Stimulated activated CD8-positive, alpha-beta memory T cell treated with anti-CD3 and anti-CD28 coated beads, Interleukin-4, amount 100 ng/mL, for 4 hours (primary cell): ENCODE results near the gene PRRT1.

Experiments used
- DNase-seq, 2 donors: peaks; one replicate each; pipeline ENCODE4 v3.0.0-alpha.2; 2020; ENCODE audit warnings: low read depth in 2 of 2, low spot score in 1 of 2

The PRRT1 gene

GRCh38 chr6:32127717-32128592, 23.8 kb downstream of the PRRT1 start, which contains the start of gene ATF6B:
TSS of gene ATF6B (minus strand) at chr6:32128246. CDS start at chr6:32128207, 39 bp downstream.
- peak; percentile 94 to 97 for DNase-seq

GRCh38 chr6:32127409-32127716, 24.4 kb downstream of the PRRT1 start:
- DNase-seq, result no peak

- DNase-seq, result no peak
Observed at GRCh38 chr6:32126880-32127279, 24.9 kb downstream of the PRRT1 start.

- DNase-seq, result no peak
Observed at GRCh38 chr6:32123681-32124080, 28.1 kb downstream of the PRRT1 start.

GRCh38 chr6:32120573-32121059, 31.1 kb downstream of the PRRT1 start:
- no peak for DNase-seq

- DNase-seq, result peak; percentile 24
Observed at GRCh38 chr6:32118782-32119628, 32.7 kb downstream of the PRRT1 start.

- no peak for DNase-seq
Observed at GRCh38 chr6:32117461-32117860, 34.3 kb downstream of the PRRT1 start.

- no peak for DNase-seq
Observed at GRCh38 chr6:32116674-32117073, 35.1 kb downstream of the PRRT1 start.

- no peak for DNase-seq
Observed at GRCh38 chr6:32115623-32116022, 36.1 kb downstream of the PRRT1 start.

- DNase-seq, result no peak
Observed at GRCh38 chr6:32114796-32115195, 36.9 kb downstream of the PRRT1 start.

GRCh38 chr6:32113386-32114352, 38.1 kb downstream of the PRRT1 start:
- no peak for DNase-seq

GRCh38 chr6:32112431-32112980, 39.2 kb downstream of the PRRT1 start:
- no peak for DNase-seq

GRCh38 chr6:32111424-32112066, 40.2 kb downstream of the PRRT1 start:
- no peak for DNase-seq

- no peak for DNase-seq
Observed at GRCh38 chr6:32110632-32111031, 41.1 kb downstream of the PRRT1 start.

GRCh38 chr6:32109765-32110160, 42.0 kb downstream of the PRRT1 start:
- DNase-seq, result no peak

- DNase-seq, result no peak
Observed at GRCh38 chr6:32109114-32109764, 42.5 kb downstream of the PRRT1 start, which contains the start of gene TNXB. TSS of gene TNXB (minus strand) at chr6:32109338. CDS start at chr6:32098198, 11,140 bp downstream.

- no peak for DNase-seq
Observed at GRCh38 chr6:32108727-32109113, 43.0 kb downstream of the PRRT1 start.

- no peak for DNase-seq
Observed at GRCh38 chr6:32108094-32108627, 43.6 kb downstream of the PRRT1 start.

GRCh38 chr6:32107406-32107805, 44.3 kb downstream of the PRRT1 start:
- no peak for DNase-seq
